ENCODE data around the gene HIVEP3.

The HIVEP3 gene

DNA sequence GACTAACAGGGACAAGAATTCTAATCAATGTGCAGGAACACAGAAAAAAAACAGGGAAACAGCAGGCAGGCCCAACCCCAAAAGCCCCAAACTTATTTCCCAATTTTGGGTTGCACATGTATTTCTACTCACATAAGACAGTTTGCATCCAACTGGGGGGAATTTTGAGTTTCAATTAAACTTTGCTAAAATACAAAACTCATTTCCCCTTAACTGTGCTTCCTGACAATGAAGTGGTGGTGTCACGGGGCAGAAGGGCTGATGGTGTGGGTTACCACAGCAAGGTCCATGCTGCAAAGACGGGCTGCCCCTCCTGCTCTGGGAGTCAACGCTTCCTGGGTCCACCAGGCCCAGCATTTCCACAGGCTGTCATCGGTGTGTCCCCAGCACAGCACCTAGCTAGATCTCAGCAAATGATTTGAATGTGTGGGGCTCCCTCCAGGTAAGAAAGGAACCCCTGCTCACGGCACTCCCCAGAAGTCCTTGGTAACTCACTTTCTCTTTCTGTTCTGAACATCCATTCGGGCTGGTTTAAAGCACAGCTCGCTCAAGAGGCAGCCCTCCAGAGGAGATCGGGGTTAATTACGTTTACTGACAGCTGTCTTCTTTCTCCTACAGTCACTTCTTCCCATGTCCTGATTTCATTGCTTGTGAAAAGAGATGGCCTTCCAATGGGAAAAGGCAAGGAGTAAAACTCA is 27.4 kb downstream of the HIVEP3 start:
- DNase-seq, result peak; percentile 42

GRCh38 chr1:41890825-41891198 is 27.9 kb downstream of the HIVEP3 start:
- no peak for DNase-seq

DNA sequence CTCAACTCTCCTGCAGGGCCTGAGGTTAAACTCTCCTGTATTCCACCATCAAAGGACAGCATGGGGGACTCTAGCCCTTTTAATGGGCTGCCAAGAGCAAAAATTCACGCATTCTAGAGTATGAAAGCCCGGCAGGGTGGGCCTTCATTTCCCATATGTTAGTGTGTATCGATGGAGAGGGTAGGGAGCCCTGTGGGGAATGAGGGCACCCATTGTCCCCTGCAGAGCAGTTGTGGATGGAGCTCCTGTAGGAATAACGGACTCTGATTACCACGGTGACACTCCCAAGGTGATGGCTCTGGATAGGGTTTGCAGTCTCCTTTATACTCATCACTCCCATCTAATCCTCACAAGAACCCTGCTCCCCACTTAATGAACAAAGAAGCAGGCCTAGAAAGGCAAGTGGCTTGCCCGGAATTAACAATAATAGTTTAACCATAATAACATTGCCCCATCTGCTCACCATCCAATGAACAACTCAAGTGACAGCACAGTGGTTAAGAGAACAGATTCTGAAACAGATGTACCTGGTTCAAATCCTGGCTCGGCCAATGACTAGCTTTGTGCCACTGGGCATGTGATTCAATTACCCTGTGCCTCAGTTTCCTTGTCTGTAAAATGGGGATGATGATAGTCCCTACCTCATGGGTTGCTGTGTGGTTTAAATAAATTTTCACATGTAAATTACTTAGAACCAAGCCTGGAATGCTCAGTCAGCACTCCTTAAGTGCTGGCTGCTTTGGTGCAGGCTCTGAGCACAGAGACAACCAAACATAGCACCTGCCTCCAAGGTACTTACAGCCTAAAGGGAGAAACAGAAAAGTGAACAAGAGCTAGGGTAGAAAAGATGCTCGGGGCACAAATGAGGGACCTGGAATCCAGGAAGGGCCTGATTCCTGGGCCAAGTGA is 29.0 kb downstream of the HIVEP3 start:
- DNase-seq, result no peak

DNA sequence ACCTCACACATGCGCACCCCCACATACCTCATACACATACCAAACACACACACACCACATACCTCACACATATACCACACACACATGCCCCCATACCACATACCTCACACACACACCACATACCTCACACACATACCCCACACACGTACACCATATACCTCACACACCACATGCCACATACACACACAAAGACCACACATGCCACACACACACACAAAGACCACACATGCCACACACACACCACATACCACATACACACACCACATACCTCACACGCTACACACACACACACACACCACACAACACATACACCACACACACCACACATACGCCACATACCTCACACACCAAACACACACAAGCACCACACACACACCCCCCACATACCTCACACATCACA is 30.0 kb downstream of the HIVEP3 start:
- DNase-seq, result no peak

GRCh38 chr1:41887365-41887764 is 31.4 kb downstream of the HIVEP3 start:
- DNase-seq, result no peak

- DNase-seq, result no peak
Measured at GRCh38 chr1:41884256-41885230, 34.2 kb downstream of the HIVEP3 start.

DNA sequence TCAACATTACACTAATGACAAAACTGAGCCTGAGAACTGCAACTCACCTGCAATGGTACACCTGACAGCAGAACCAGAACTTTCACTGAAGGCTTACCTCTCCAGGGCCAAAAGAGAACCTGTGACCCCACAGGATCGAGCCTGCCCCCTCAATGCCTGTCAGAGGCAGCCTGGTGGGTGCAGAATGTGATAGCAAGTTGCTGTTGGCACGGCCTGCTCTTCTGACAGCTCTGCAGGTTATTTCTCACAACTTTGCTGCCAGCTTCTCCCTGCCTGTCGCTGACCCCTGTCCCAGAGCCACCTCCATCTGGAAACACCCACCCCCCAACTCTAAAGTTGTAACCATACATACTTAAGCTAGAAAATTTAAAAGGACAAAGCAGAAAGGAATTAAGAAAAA is 35.2 kb downstream of the HIVEP3 start:
- no peak for DNase-seq

DNA sequence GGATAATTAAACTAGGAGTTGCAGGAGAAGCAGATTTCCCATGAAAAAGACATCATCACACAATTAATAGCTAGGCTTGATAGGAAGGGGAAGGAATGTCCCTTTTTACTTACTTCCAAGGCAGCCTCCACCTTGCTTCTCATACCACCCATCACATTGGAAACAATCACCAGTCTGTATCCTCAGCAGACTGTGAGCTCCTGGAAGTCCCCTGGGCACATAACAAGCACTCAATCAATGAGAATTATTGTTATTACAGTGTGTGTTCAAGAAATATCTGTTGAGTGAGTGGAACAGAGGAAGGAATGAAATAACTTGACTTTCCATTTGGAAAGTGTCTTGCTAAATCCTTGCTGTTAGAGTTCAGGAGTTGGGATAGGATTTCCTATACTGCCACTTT is 36.2 kb downstream of the HIVEP3 start:
- DNase-seq, result no peak

DNA sequence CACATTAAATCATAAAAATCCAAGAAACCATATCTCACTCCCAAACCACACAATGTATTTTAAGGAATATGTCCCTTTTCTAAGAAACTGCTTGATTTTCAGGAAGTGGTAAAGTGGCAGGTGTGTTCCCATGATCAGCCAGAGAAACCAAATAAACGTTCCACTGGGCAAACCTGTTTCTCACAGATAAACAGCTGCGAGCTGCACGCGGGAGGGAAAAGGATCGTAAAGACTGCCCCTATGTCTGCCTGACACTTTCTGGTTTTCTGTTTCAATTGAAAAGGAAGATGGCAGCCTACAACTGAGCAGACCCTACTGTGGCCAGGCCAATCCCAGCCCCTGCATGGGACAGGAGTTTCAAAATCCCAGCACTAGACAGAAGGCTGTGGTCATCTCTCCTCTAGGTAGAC is 36.6 kb downstream of the HIVEP3 start:
- no peak for DNase-seq

- DNase-seq, result no peak
Measured at GRCh38 chr1:41880950-41881885, 37.5 kb downstream of the HIVEP3 start.

GRCh38 chr1:41880261-41880660 is 38.5 kb downstream of the HIVEP3 start:
- DNase-seq, result no peak

DNA sequence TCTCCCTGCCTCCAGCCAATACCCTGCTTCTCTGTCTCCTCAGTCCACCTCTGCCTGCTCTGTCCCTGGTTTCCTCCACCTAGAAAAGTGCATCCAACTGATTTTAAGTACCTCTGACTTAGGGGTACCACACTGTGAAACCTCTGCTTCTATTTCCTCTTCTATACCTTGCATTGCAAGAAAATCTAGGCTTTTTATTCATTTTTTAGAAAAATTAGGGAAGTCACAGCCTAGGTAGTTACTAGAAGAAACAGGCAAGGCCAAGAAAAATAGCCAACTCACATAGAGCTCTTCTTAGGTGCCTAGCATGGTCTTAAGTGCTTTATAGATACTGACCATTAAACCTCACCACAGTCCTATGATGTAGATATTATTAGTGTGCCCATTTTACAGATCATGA is 39.1 kb downstream of the HIVEP3 start:
- DNase-seq, result no peak

GRCh38 chr1:41878911-41879310 is 39.8 kb downstream of the HIVEP3 start:
- no peak for DNase-seq

- no peak for DNase-seq
Measured at GRCh38 chr1:41878495-41878894, 40.2 kb downstream of the HIVEP3 start.

- DNase-seq, result no peak
Measured at GRCh38 chr1:41876576-41877445, 41.9 kb downstream of the HIVEP3 start.

- no peak for DNase-seq
Measured at GRCh38 chr1:41875487-41875886, 43.2 kb downstream of the HIVEP3 start.

- DNase-seq, result no peak
Measured at GRCh38 chr1:41874903-41875411, 43.8 kb downstream of the HIVEP3 start.

DNA sequence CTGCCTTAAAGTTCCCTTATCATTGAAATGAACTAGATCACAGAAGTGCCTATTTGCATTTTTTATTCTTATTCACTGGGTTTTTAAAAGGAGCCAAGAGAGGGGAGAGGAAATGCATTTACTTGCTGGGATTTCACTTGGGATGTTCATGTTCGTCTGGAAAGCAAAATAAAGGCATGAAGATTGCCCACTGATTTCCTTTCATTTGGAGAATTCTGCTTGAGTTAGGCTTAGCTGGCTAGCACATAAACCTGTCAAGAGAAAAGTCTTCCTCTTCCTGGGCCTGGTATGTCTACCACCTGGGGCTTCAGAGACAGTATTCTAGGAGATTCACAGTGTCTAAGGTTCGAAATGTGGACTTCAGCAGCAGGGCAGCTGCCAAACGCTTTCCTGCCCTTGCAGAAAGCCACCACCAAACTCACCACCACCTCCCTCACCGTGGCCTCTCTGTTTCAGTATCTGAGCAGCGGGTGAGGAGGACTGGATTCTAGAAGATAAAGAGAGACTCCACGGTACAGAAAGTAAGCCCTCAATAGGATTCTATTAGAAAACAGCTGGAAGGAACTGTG is 44.5 kb downstream of the HIVEP3 start:
- no peak for DNase-seq

DNA sequence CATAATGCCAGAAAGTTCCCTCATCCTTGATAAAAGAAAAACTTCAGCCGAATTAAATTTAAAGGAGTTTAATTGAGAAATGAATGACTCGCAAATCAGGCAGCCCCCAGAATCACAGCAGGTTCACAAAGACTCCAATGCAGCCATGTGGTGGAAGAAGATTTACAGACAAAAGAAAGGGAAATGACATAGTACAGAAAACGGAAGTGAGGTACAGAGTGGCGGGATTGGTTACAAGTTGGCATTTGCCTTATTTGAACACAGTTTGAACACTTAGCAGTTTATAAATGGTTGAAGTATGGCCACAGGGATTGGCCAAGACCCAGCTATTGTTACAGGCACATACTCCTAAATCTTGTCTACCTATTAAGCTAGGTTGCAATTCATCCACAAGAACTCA is 46.6 kb downstream of the HIVEP3 start:
- no peak for DNase-seq

- no peak for DNase-seq
Measured at GRCh38 chr1:41870076-41870562, 48.6 kb downstream of the HIVEP3 start.

All from activated T-cell treated with anti-CD3 and anti-CD28 coated beads for 4 hours (primary cell).